HG03575 (cell line): Measurements from ENCODE around the gene PROX1.

ENCODE experiments used
- ATAC-seq: cut with Tn5 transposase; IDR thresholded peaks from one replicate; pipeline ENCODE4 v1.9.1; 2021; ENCODE audit not compliant: unreplicated experiment, insufficient number of reproducible peaks, low FRiP score; ENCODE audit errors: extremely low read depth

The PROX1 gene

GRCh38 chr1:214044438-214045214 is 56.9 kb downstream of the PROX1 start:
- no peak for ATAC-seq

DNA sequence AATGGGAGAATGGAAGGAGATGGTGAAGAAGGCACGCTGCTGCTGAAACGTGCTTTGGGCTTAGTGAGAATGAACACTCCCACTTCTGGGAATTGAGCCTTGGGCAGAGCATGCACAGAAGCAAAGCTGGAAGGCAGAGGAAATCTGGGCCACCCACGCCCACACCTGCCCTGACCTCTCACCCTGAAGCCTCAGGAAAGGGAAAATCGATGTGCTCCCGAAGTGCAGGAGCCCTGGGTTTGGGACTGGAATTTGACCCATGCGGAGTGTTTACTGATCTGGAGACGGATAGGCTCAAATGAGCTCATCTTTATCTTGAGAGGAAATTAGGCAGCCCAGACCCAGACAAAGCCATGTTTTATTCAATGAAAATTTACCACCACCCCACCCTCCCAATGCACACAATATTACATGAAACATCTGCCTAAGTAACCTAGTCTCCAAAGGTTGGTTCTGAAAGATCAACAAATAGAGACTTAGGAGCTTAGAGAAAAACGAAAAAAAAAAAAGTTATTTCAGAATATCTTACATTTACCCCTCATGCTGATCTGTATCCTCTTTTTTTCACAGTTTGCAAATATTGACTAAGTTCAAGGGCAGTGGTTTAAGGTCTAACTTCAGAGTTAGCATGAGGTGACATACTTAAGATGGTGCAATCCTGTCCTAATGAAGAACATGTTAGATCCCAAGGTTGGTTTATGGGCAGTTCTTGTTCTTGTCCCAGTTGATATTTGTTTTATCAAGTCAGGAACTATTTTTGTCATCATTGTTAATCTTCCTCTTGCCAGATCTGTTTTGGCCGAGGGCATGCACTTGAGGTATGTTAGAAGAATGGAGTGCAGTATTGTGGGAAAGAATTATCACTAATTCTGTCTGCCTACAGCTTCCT is 63.0 kb downstream of the PROX1 start:
- ATAC-seq: no peak

GRCh38 chr1:214051786-214052185 is 64.0 kb downstream of the PROX1 start:
- ATAC-seq: no peak

DNA sequence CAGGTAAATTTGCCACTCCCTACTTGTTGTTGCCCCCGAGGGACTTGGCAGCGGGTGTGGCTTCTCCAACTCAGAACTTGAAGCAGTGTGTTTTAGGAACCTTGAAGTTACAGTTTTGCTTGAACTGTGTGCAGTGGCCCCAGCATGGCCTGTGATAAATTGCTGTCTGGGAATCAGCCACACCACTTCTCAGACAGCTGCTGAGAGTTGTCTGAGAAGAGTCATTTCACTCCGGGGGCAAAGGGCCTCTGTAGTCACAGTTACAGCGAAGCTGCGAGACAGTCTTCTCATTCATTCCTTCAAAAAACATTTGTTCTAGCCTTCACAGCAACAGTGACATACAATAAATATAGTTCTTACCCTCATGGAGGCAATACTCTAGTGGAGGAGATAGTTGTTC is 70.3 kb downstream of the PROX1 start:
- no peak for ATAC-seq

- no peak for ATAC-seq
These were observed 78.4 kb downstream of the PROX1 start for GRCh38 chr1:214066190-214066589.

GRCh38 chr1:214066936-214067335 is 79.2 kb downstream of the PROX1 start:
- no peak for ATAC-seq

DNA sequence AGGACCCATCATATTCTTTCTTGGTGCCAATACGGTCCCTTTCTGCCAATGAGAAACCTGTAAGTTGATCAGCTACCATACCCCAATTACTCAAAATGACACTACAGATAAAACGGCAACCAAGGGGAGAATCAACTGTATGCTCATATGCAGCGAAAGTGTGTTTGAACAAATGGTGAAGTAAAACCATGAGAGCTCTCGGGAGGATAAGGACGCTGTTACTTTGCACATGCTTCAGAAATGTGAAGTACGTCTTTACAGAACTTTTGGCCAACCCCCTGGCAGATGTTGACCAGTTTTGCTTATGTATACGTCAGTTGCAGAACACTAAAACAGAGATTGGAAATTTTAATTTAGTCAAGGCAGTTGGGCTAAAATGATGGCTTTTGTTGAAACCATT is 79.6 kb downstream of the PROX1 start:
- ATAC-seq: no peak

DNA sequence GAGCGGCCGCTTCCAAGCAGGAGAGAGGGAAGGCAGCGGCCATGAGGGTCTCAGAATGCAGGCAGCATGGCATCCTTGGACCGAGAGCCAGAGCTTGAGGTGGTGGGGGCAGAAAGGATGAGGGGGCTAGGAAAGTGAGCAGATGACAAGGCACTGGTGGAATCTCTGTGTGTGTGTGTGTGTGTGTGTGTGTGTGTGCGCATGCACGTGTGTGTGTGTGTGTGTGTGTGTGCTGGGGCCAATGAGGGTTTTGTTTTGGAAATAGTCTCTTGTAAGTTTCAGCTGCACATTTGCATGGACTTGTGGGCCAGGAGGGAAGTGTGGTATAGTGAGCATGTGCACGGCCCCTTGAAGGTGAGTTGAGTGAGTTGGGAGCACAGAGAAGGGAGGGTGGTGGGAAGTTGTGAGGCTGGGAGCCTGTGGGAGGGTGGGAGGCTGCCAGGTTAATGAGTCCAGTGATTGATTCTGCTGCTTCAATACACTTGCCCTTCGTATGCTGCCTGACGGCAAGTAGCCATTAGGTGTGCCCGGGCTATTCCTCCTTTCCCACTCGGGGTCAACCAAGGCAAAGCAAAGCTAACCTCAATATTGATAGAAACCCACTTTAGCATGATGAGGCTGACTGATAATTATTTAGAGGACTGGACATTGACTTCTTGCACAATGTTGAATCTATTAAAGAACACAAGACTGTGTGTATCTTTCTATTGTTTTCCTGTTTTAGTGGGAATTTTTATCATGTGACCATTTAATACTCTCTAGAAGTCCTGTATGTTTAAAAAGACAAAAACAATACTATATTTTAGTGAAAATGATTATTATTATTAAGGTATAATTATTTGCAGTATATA is 80.3 kb downstream of the PROX1 start:
- no peak for ATAC-seq

- no peak for ATAC-seq
These were observed 81.2 kb downstream of the PROX1 start for GRCh38 chr1:214068979-214069378.

- ATAC-seq: no peak
These were observed 83.7 kb downstream of the PROX1 start for GRCh38 chr1:214071469-214071868.

DNA sequence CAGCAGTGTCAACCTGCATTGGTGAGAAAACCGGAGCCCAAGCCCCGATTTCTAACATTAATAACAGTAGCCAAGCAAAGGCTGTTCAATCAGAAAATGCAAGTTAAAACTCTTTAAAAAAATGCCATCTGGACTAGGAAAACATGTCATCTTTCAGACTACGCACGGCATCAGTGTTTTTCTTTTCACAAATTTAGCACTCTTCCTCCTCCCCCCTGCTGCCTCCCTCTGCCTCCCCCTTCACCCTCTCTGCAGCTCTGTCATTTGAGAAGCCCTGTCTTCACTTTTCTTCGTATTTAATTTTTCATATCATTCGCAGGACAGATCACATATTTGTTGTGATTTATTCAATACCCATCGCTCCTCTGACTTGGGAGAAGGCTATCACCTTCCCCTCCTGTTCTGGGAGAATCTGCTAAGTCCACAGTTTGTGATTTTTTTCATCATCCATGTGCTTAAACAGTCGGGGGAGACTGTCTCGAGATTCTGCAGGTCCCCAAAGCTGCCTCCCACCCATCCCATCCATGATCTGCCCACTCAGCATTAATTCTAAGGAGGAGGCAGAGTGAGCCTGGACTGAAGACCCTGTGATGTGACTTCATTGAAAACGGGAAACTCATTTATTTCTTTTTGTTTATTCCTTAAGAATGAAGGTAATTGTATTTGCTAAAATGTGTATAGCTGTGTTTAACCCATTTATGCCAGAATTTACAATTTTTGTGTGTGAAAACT is 84.8 kb downstream of the PROX1 start:
- ATAC-seq: no peak

DNA sequence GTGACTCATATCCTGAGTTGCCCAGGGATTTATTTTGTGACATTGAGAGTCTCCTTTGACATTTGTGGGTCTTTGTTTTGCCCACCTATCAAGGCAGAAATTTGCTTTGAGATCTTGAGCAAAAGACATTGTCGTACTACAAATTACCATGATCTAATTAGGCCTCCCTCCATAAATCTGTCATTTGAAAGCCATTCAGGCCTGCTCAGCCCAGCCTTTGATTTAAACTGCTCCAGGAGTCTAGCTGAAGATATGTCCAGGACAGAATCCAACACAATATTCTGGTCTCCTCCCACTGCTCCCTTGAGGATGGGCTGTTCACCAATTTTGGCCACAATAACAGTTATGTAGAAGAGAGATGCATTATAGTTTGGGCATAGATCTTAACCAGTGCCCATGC is 86.7 kb downstream of the PROX1 start:
- no peak for ATAC-seq

DNA sequence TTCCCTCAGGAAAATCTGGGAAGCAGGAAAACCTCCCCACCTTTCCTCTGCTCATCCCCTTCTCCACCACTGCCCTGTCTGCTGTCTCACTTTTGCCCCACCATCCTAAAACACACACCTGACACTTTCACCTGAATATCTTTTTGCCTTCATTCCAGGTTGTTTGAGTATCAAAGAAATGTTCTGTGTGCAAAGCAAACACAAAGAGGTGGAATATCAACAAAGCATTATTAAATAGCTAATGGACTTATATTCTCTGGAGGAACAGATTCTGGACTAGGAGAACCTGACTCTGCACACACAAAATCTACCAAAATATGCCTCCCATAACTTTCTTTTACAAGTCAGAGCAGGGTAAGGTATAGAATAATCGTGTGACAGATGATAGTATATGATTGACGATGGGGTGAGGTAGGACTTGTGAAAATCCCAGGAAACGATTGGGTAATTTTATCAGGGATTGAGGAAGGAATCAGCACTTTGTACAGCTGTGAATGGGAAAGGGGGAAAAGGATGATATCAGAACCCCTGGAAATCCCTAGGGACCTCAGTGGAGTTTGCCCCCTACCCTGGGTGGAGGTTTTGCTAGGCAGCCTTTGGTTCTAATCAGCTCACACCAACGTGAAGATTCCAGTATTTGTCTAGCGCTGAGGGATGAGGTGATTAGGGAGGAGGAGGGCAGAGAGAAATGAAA is 87.7 kb downstream of the PROX1 start:
- ATAC-seq: no peak

GRCh38 chr1:214075999-214076707 is 88.4 kb downstream of the PROX1 start:
- ATAC-seq: no peak

GRCh38 chr1:214076708-214077065 is 88.9 kb downstream of the PROX1 start:
- no peak for ATAC-seq

GRCh38 chr1:214078950-214079349 is 91.2 kb downstream of the PROX1 start:
- no peak for ATAC-seq

GRCh38 chr1:214085325-214085724 is 97.6 kb downstream of the PROX1 start:
- no peak for ATAC-seq

DNA sequence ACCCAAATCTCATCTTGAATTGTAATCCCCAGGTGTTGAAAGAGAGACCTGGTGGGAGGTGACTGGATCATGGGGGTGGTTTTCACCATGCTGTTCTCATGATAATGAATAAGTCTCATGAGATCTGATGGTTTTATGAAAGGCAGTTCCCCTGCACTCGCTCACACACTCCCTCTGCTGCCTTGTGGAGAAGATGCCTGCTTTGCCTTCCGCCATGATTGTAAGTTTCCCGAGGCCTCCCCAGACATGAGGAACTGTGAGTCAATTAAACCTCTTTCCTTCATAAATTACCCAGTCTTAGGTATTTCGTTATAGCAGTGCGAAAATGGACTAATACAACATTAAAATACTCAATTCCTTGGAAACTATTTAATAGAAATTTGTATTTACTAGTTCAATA is 99.2 kb downstream of the PROX1 start:
- no peak for ATAC-seq
